Neural cell (in vitro differentiated cells): ENCODE data around the gene ZNF197. TPM values are rescaled to one million over a fixed set of nuclear protein-coding genes. Genes with fewer than 3 reads are reported as not detected.

Experiments used
- H2AFZ ChIP-seq: fragments of 200-600, 300-800 bp; sonication (generic), shearing (Covaris generic); 2 replicates; pipeline ENCODE4 v1.6.0; 2014; ENCODE audit warnings: low read depth, mild to moderate bottlenecking, antibody characterized with exemption, low read length, moderate library complexity
- H3F3A ChIP-seq: fragments of 200-600 bp; shearing (Covaris generic); 2 replicates; pipeline ENCODE4 v1.6.1; 2016; ENCODE audit warnings: mild to moderate bottlenecking, moderate library complexity, mixed read lengths, antibody characterized with exemption, low read length; ENCODE audit not compliant: insufficient read depth, poor library complexity, severe bottlenecking
- H3K27ac ChIP-seq: fragments of 200-600, 300-800 bp; sonication (generic), shearing (Covaris generic); 2 replicates; pipeline ENCODE4 v1.5.1; 2014; ENCODE audit warnings: mild to moderate bottlenecking, low read length, moderate library complexity
- H3K27me3 ChIP-seq: fragments of 300-800, 200-600 bp; sonication (generic), shearing (Covaris generic); 2 replicates; pipeline ENCODE4 v1.6.0; 2014; ENCODE audit warnings: mild to moderate bottlenecking, low read depth, low read length, moderate library complexity; ENCODE audit not compliant: insufficient read depth
- H3K36me3 ChIP-seq: fragments of 300-800, 200-600 bp; sonication (generic), shearing (Covaris generic); 2 replicates; pipeline ENCODE4 v1.5.1; 2014; ENCODE audit warnings: mild to moderate bottlenecking, antibody characterized with exemption, low read length, moderate library complexity; ENCODE audit not compliant: insufficient read depth
- H3K4me2 ChIP-seq: fragments of 300-800, 200-600 bp; sonication (generic), shearing (Covaris generic); 2 replicates; pipeline ENCODE4 v1.6.0; 2014; ENCODE audit warnings: mild to moderate bottlenecking, low read length
- H3K4me3 ChIP-seq: fragments of 300-800, 200-600 bp; sonication (generic), shearing (Covaris generic); 2 replicates; pipeline ENCODE4 v1.5.1; 2014; ENCODE audit warnings: mild to moderate bottlenecking, low read length, moderate library complexity
- H3K79me2 ChIP-seq: fragments of 200-600 bp; shearing (Covaris generic); replicated peaks from 2 replicates; pipeline ENCODE4 v1.6.0; 2014; ENCODE audit warnings: mild to moderate bottlenecking, low read length, moderate library complexity; ENCODE audit not compliant: insufficient read depth
- H3K9ac ChIP-seq: fragments of 300-800, 200-600 bp; sonication (generic), shearing (Covaris generic); 2 replicates; pipeline ENCODE4 v1.6.1; 2016; ENCODE audit warnings: mild to moderate bottlenecking, low read length, mixed read lengths
- H3K9me2 ChIP-seq: fragments of 200-600 bp; shearing (Covaris generic); 2 replicates; pipeline ENCODE4 v1.6.1; 2016; ENCODE audit warnings: mild to moderate bottlenecking, low read length, mixed read lengths; ENCODE audit not compliant: insufficient read depth
- H3K9me3 ChIP-seq: fragments of 200-600, 300-800 bp; sonication (generic), shearing (Covaris generic); 2 replicates; pipeline ENCODE4 v1.6.1; 2016; ENCODE audit warnings: mild to moderate bottlenecking, mixed run types, low read length, moderate library complexity, mixed read lengths
- H4K20me1 ChIP-seq: fragments of 200-600 bp; shearing (Covaris generic); 2 replicates; pipeline ENCODE4 v1.6.1; 2016; ENCODE audit warnings: mild to moderate bottlenecking, mixed run types; ENCODE audit not compliant: insufficient read depth
- CTCF ChIP-seq: fragments of 450-650 bp; IDR thresholded peaks from 2 replicates; pipeline ENCODE4 v1.5.1; 2014; ENCODE audit warnings: antibody characterized with exemption, mild to moderate bottlenecking, moderate library complexity; ENCODE audit not compliant: poor library complexity, severe bottlenecking
- EP300 ChIP-seq: fragments of 450-650 bp; conservative IDR thresholded peaks from 2 replicates; pipeline ENCODE4 v1.6.1; 2014; ENCODE audit warnings: antibody characterized with exemption, mild to moderate bottlenecking, moderate library complexity; ENCODE audit not compliant: poor library complexity, severe bottlenecking
- EZH2 ChIP-seq: fragments of 200-600, 300-800 bp; shearing (Covaris generic), sonication (generic); IDR thresholded peaks from 2 replicates; pipeline ENCODE4 v1.6.1; 2014; ENCODE audit warnings: antibody characterized with exemption, low read length, borderline replicate concordance, mild to moderate bottlenecking; ENCODE audit not compliant: insufficient read depth, poor library complexity, severe bottlenecking
- MXI1 ChIP-seq: fragments of 450-650 bp; conservative IDR thresholded peaks from 2 replicates; pipeline ENCODE4 v1.6.1; 2014; ENCODE audit warnings: antibody characterized with exemption, mild to moderate bottlenecking; ENCODE audit not compliant: poor library complexity, severe bottlenecking
- POLR2AphosphoS5 ChIP-seq: IDR thresholded peaks from 2 replicates; pipeline ENCODE4 v1.6.1; 2012
- RAD21 ChIP-seq: fragments of 450-650 bp; conservative IDR thresholded peaks from 2 replicates; pipeline ENCODE4 v1.6.1; 2014; ENCODE audit warnings: antibody characterized with exemption, mild to moderate bottlenecking, moderate library complexity
- REST ChIP-seq: IDR thresholded peaks from 2 replicates; pipeline ENCODE4 v1.6.1; 2012; ENCODE audit warnings: borderline replicate concordance
- SMC3 ChIP-seq: fragments of 450-650 bp; conservative IDR thresholded peaks from 2 replicates; pipeline ENCODE4 v1.6.1; 2014; ENCODE audit warnings: antibody characterized with exemption, mild to moderate bottlenecking, moderate library complexity; ENCODE audit not compliant: poor library complexity
- TAF1 ChIP-seq: IDR thresholded peaks from 2 replicates; pipeline ENCODE4 v1.6.1; 2012; ENCODE audit warnings: low read depth
- polyA plus RNA-seq: library from polyadenylated mRNA; depleted of rRNA; stranded (reverse); fragments of >200 nt; gene quantifications from 2 replicates; pipeline ENCODE4 v1.2.3, GENCODE V29; 2014

The ZNF197 gene
- polyA plus RNA-seq, 1 donor from 2014 or later: 64.1 TPM

GRCh38 chr3:44654039-44654438, 29.2 kb downstream of the ZNF197 start:
- Histone ChIP-seq H3K9me2 (no peaks in the 10 kb centered on the region), H3K9me3 (no peaks in the 10 kb centered on the region), H3K27me3 (no peaks in the 10 kb centered on the region), H3K36me3 (peaks cover 36% of the 10 kb centered on the region), H3K27ac (no peak overlapping the region), H3K4me2 (no peak overlapping the region), H3F3A (no peaks in the 10 kb centered on the region), H2AFZ (no peak overlapping the region), H3K4me3 (no peak overlapping the region), H3K9ac (no peak overlapping the region), H4K20me1 (no peaks in the 10 kb centered on the region), H3K79me2 (peaks cover 21% of the 10 kb centered on the region)
- TF ChIP-seq POLR2AphosphoS5 (no peak), EP300 (no peak), MXI1 (no peak), EZH2 (no peak), RAD21 (no peak), TAF1 (no peak), REST (no peak), CTCF (no peak), SMC3 (no peak)

- H3K9me2 ChIP-seq: no peaks in the 10 kb centered on the region
- H3K27ac ChIP-seq: no peak overlapping the region
- H3K4me2 ChIP-seq: no peak overlapping the region
- H3K79me2 ChIP-seq: peaks cover 3% of the 10 kb centered on the region
- peaks cover 25% of the 10 kb centered on the region for H3K36me3 ChIP-seq
- H2AFZ ChIP-seq: no peak overlapping the region
- no peaks in the 10 kb centered on the region for H3K9me3 ChIP-seq
- no peaks in the 10 kb centered on the region for H4K20me1 ChIP-seq
- no peak overlapping the region for H3K4me3 ChIP-seq
- TF ChIP-seq MXI1: no peak
- TF ChIP-seq EZH2: no peak
- TF ChIP-seq CTCF: no peak
- no peak for TF ChIP-seq TAF1
- no peak for TF ChIP-seq SMC3
- TF ChIP-seq REST: no peak
- no peak for TF ChIP-seq EP300
- TF ChIP-seq RAD21: no peak
- TF ChIP-seq POLR2AphosphoS5: no peak
- H3K9ac ChIP-seq: no peak overlapping the region
- H3F3A ChIP-seq: no peaks in the 10 kb centered on the region
- H3K27me3 ChIP-seq: no peaks in the 10 kb centered on the region
Measured at GRCh38 chr3:44659015-44659414, 34.2 kb downstream of the ZNF197 start.
